GM19463 (cell line): ENCODE data around the gene CHD9NB.
A peak's percentile ranks its signal among the peaks of the same experiment; 100 is the strongest.
"Not testable (repeated sequence)": the region's sequence is repeated elsewhere in the genome, so short reads cannot be mapped to it uniquely, and the experiment has no call there.

ENCODE experiments used
- ATAC-seq: cut with Tn5 transposase; IDR thresholded peaks from one replicate; pipeline ENCODE4 v1.9.1; 2021; ENCODE audit warnings: mild to moderate bottlenecking, moderate library complexity; ENCODE audit not compliant: unreplicated experiment

The CHD9NB gene

GRCh38 chr16:53084141-53084541, 31.4 kb upstream of the CHD9NB start:
- no peak for ATAC-seq

DNA sequence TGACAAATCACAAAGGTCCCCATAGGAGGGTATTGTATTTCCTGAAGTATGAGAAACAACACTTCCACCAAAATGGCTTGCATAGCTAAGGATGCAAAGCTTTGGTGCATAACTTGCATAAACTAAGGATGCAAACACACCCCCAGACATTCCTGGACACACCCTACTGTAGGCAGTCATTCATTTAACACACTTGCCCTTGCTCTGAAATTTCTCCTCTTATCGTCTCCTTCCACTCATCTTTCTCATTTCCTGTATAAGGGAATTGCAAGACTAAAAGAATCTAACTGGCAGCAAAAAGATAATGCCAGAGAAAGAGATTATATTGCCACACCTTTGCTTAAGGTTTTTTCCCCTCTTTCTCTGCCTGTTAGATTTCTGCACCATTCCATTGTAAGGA, 30.4 kb upstream of the CHD9NB start:
- no peak for ATAC-seq

DNA sequence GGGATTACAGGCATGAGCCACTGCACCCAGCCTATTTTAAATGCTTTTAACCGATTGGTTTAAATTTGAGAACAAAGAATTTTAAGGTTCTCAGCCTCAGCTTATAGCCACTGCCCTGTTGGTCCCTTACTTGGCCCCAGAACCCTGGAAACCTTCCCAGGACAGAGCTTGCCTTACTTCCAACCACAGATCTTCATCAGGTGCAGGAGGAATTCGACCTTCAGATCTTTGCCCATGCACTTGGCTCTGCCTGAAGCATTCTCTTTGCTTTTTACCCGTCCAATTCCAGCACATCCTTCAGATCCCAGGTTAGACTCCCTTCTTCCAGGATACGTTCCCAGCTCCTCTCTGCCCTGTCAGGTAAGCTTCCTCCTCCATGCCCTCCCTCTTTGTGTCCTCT, 29.8 kb upstream of the CHD9NB start:
- no peak for ATAC-seq

DNA sequence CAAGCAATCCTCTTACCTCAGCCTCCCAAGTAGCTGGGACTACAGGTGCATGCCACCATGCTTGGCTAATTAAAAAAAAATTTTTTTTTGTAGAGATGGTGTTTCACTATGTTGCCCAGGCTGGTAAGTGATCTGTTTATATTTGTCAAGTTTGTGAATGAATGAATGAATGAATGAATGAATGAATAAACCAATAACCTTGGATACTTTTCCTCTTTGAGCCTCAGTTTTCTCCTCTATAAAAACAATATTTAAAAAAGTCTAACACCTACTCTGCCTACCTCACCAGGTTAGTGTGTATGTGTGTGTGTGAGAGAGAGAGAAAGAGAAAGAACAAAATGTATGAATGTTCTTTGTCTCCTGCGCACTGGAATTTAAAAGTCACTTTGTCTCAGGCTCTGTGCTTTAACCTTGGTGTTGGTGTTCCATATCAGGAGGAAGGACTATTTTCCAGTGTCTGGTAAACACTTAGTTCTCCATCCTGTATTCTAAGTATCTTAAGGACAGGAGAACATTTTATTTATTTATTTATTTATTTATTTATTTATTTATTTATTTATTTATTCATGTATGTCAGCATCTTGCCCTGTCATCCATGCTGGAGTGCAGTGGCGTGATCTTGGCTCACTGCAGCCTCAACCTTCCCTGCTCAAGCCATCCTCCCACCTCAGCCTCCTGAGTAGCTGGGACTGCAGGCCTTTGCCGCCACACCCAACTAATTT, 29.1 kb upstream of the CHD9NB start:
- no peak for ATAC-seq

DNA sequence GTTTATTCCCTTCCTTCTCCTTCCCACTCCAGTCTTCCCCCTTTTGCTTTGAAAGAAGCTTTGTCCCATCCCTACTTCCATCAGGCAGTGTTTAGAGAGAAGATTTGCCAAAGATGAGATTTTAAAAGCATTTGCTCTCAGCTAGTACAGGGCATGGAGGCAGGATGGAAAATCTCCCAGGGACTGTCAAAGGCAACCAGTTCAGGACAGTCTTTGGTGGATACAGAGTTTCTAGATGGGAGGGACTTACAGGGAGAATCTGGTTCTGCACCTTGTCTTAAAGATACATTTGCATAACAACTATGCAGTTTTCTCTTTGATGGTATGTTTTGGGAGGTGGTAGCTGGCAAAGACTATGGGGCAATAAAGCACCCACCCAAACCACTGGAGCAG, 28.3 kb upstream of the CHD9NB start:
- ATAC-seq, result no peak

DNA sequence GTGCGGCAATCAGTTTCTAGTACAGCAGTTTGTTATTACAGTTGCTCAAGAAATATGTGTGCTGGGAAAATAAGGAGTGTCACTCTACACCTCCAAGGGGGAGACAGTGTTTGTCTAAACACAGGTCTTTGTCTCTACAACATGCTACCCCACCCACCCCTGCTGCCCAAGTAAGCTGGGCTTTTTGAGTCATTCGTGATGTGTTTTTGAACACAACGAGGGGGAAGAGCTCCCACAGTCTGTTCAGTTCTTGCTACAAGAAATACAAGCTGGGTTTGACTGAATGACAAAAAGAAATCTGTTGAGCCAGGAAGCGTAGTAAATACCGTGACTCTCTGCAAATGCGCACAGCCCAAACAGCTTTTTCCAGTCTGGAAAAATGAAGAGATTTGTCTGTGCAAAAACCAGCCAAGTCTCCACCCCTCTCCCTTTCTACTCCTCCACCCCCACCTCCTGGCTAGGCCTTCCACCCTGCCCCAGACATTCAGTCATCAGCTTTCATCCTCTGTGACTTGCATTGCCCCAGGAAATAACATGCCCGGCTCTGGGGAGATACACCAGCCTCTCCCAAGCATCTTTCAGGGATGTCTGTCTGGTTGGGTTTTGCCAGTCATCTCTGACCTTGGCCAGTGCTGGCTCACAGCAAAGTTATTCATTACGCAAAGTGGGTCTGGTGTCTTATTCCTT, 27.8 kb upstream of the CHD9NB start:
- ATAC-seq, result no peak

DNA sequence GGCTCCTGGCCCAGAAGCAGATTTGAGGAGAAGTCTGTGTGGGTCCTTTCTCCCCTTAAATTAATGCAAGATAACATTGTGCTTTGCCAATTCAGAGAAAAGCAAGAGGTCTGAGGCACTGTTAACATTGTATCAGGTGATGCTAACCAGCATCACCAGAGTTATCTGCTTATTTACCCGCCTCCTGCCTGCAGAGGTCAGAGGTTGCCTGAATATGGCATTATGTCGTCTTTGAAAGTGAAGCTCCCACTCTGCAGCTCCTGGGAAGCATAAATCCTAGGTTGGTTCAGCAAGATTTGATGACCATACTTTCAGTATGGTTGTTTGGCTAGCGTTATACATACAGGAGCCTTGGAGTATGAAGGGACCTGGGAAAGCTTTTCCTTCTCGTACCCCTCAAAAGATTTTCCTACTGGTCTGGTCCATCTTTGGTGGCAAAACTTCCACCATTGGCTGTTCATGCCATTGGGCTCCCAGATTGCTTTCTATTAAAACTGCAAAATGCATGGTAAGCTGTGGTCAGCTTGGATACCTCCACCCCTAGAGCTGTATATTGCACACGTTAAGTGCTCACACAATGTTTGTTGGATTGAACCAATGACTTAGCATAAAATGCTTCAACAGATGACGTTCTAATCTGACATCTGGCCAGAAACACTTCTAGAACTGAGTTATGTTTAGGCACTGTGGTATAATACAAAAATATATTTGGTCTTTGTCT, 26.2 kb upstream of the CHD9NB start:
- ATAC-seq, result no peak

DNA sequence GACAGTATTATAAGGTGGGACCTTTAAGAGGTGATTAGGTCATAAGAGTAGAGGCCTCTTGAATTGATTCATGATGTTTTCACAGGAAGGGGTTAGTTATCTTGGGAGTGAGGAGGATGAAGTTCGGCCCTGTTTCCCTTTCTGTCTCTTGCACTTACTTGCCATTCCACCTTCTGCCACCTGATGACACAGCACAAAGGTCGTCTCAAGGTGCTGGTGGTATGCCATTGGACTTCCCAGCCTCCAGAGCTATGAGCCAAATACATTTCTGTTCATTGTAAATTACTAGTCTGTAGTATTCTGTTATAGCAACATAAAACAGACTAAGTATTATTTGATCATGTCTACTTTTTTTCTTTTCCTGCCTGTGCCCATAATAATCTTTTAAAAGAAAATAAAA, 25.6 kb upstream of the CHD9NB start:
- no peak for ATAC-seq

DNA sequence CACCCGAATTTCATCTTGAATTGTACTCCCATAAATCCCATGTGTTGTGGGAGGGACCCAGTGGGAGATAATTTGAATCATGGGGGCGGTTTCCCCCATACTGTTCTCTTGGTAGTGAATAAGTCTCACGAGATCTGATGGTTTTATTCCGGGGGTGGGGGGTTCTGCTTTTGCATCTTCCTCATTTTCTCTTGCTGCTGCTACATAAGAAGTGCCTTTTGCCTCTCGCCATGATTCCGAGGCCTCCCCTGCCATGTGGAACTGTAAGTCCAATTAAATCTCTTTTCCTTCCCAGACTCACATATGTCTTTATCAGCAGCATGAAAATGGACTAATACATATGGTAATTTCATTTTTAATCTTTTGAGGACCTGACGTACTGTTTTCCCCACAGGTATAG, 22.8 kb upstream of the CHD9NB start:
- not testable (repeated sequence) for ATAC-seq

DNA sequence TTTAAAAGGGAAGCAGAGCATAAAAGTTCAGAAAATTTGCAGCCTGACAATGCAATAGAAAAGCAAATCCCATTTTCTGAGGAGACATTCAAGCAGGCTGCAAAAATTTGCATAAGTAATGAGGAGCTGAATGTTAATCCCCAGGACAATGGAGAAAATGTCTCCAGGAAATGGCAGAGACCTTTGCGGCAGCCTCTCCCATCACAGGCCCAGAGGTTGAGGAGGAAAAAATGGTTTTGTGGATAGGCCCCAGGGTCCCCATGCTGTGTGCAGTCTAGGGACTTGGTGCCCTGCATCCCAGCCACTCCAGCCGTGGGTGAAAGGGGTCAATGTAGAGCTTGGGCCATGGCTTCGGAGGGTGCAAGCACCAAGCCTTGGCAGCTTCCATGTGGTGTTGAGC, 21.6 kb upstream of the CHD9NB start:
- ATAC-seq, result not testable (repeated sequence)

DNA sequence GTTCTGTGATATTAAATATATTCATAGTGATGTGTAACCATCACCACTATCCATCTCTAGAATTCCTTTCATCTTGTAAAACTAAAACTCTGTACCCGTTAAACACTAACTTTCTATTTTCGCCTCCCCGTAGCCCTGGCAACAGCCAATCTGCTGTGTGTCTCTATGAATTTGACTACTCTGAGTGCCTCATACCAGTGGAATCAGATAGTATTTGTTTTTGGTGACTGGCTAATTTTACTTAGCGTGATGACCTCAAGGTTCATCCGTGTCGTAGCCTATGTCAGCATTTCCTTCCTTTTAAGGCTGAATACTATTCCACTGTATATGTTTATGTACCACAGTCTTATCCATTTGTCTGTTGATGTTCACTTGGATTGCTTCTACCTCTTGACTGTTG, 20.3 kb upstream of the CHD9NB start:
- ATAC-seq, result no peak

DNA sequence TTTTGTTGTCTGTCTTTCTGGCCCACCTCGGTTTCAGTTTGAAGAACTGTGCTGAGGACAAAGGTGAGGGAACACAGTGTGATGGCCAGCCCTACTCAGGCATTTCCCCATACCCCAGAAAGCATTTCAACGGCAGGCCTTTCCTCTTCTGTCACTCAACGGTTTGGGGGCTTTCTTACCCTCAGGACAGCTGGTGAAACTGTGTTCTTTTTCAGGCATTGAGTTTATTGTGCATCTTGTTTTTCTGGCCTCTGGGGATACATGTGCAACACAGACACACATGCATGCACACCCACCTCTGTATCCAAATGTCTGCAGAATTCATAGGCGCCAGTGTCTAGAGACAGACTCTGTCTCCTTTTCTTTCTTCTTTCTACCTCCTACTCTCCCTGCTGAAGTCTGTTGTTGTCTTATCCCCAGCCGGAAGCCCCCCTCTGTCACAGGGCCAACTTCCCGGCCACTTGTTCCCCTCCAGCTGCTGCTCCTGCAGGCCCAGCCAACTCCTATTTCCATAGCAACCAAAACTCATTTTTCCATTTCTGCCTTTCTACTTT, 19.1 kb upstream of the CHD9NB start:
- peak; percentile 64 for ATAC-seq

DNA sequence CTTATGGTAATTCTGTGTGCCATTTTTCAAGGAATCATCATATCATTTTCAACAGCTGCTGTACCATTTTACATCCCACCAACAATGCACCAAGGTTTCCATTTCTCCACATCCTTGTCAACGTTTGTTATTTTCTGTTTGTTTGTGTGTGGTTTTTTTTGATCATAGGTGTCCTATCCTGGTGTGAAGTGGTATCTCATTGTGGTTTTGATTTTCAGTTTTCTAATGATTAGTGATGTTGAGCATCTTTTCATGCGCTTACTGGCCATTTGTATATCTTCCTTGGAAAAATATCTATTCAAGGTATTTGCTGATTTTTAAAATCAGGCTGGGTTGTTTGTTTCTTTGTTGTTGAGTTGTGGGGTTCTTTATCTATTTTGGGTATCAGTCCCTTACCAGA, 17.1 kb upstream of the CHD9NB start:
- ATAC-seq, result no peak

GRCh38 chr16:53068423-53068833, 15.7 kb upstream of the CHD9NB start:
- ATAC-seq, result peak; percentile 54

- no peak for ATAC-seq
Measured at GRCh38 chr16:53067675-53068074, 15.0 kb upstream of the CHD9NB start.

DNA sequence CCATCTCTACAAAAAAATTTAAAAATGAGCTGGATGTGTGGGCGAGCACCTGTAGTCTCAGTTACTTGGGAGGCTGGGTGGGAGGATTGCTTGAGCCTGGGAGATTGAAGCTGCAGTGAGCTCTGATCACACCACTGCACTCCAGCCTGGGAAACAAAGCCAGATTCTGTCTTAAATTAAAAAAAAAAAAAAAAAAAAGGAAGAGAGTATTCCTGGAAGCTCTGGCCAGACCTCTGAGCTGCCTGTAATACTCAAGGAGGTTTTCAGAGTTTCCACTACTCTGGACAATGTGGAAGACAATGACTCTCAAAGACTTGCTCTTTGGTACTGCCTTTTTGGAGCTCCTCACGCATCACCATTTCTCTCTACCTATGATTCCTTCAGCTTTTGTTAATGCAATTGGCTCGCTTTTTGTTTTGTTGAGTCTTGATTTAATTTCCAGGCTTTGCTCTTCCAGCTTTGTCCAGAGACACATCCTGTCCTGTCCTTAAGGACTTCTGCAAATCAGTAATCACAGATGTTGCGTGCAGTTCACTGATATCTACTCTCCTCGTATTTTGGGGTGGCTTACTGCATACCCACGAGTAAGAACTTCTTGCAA, 12.9 kb upstream of the CHD9NB start:
- ATAC-seq, result no peak

- no peak for ATAC-seq
Measured at GRCh38 chr16:53064081-53064578, 11.4 kb upstream of the CHD9NB start.

DNA sequence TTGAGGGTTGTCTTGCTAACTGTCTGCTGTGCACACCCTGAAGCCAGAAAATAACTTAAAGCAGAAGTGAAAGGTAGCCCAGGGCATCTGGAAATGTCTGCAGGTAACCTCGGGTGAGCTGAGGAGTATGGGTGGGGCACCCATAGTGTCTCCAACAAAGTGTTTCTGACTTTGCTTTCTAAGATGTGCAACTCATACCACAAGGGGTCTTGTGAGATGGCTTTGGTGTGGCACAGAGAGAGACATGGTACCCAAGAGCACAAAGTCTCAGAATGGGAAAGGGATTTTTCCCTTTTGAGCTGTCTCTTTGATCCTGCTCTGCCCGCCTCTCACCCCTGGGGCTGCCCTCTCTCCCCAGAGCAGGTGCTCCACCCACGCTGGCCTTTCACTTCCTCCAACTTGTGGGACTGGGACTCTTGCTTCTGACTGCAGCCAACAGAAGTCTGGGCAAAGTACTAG, 9.0 kb upstream of the CHD9NB start:
- peak; percentile 78 for ATAC-seq

- ATAC-seq, result peak; percentile 10
Measured at GRCh38 chr16:53061256-53061655, 8.6 kb upstream of the CHD9NB start.

- ATAC-seq, result no peak
Measured at GRCh38 chr16:53059672-53060071, 7.0 kb upstream of the CHD9NB start.

GRCh38 chr16:53058882-53059281, 6.2 kb upstream of the CHD9NB start:
- no peak for ATAC-seq
